OCI-LY3 (cell line): ENCODE results near the gene FIG4.
"Not testable (repeated sequence)": the region's sequence is repeated elsewhere in the genome, so short reads cannot be mapped to it uniquely, and the experiment has no call there.

Source experiments
- H2AFZ ChIP-seq: fragments of 200-600, 300-600 bp; shearing (Covaris generic); 2 replicates; pipeline ENCODE4 v1.6.0; 2014; ENCODE audit warnings: antibody characterized with exemption, low read depth, low read length
- H3K27ac ChIP-seq: fragments of 200-600, 300-600 bp; sonication (generic); 2 replicates; pipeline ENCODE4 v1.5.1; 2014; ENCODE audit warnings: mild to moderate bottlenecking, low read length, moderate library complexity, mixed read lengths
- H3K27me3 ChIP-seq: fragments of 200-600, 300-600 bp; sonication (generic); 2 replicates; pipeline ENCODE4 v1.6.1; 2014; ENCODE audit warnings: low read depth, low read length, mixed read lengths
- H3K36me3 ChIP-seq: fragments of 200-600, 300-600 bp; sonication (generic); replicated peaks from 2 replicates; pipeline ENCODE3; 2014; ENCODE audit warnings: low read depth, low read length, mixed read lengths
- H3K4me1 ChIP-seq: fragments of 300-600, 200-600 bp; sonication (generic); 2 replicates; pipeline ENCODE4 v1.6.1; 2014; ENCODE audit warnings: low read length, mixed read lengths
- H3K4me2 ChIP-seq: fragments of 200-600, 300-600 bp; sonication (generic); 2 replicates; pipeline ENCODE4 v1.6.1; 2014; ENCODE audit warnings: low read length, mixed read lengths
- H3K4me3 ChIP-seq: fragments of 300-600, 200-600 bp; sonication (generic); 2 replicates; pipeline ENCODE4 v1.5.1; 2014; ENCODE audit warnings: antibody characterized with exemption, mild to moderate bottlenecking, low read length, moderate library complexity
- H3K79me2 ChIP-seq: fragments of 300-600, 200-600 bp; shearing (Covaris generic); 2 replicates; pipeline ENCODE4 v1.6.1; 2014; ENCODE audit warnings: mild to moderate bottlenecking, low read length, mixed read lengths
- H3K9ac ChIP-seq: fragments of 300-600, 200-600 bp; shearing (Covaris generic); 2 replicates; pipeline ENCODE4 v1.6.0; 2014; ENCODE audit warnings: mild to moderate bottlenecking, low read length, moderate library complexity
- H3K9me3 ChIP-seq: fragments of 200-600, 300-600 bp; shearing (Covaris generic); 2 replicates; pipeline ENCODE4 v1.6.1; 2014; ENCODE audit warnings: low read length, mixed read lengths; ENCODE audit not compliant: insufficient read depth
- H4K20me1 ChIP-seq: fragments of 200-600, 300-600 bp; sonication (generic); 2 replicates; pipeline ENCODE4 v1.6.1; 2016; ENCODE audit warnings: low read length, mixed read lengths; ENCODE audit not compliant: insufficient read depth
- EZH2phosphoT487 ChIP-seq: fragments of 200-600 bp; shearing (Covaris generic); IDR thresholded peaks from 2 replicates; pipeline ENCODE4 v1.6.1; 2018; ENCODE audit warnings: antibody characterized with exemption, mixed run types, low read depth
- TF ChIP-seq, protein P1 (sequence below): fragments of 200-600, 300-600 bp; sonication (generic); IDR thresholded peaks from 2 replicates; pipeline ENCODE4 v1.5.1; 2014; ENCODE audit warnings: antibody characterized with exemption, low read length, low read depth

The FIG4 gene

DNA sequence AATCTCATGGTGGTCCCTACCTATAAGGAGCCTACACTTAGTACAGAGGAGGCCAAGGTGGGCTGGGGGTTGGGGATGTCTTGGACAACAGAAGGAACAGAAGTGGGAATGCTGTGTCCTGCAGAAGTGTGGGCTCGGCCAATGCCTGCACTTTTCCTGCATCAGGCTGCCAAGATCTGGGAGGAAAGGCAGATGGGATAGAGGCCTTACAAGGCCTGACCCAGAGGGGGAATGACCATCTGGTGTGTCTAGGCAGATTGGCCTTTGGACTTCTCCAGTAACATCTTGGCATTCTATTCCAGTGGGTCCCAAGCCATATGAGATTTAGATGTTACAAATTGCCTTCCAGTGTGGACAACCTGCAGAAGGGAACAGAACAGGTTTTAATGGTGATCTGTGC, 162.3 kb downstream of the FIG4 start:
- Histone ChIP-seq H3K4me3 (no peak overlapping the region), H3K4me1 (no peaks in the 10 kb centered on the region), H4K20me1 (no peaks in the 10 kb centered on the region), H3K4me2 (no peak overlapping the region), H3K79me2 (no peaks in the 10 kb centered on the region), H2AFZ (no peak overlapping the region), H3K27me3 (no peaks in the 10 kb centered on the region), H3K9me3 (no peaks in the 10 kb centered on the region), H3K9ac (no peak overlapping the region), H3K36me3 (no peaks in the 10 kb centered on the region), H3K27ac (no peak overlapping the region)
- TF ChIP-seq EZH2phosphoT487 = no peak
- TF ChIP-seq, protein P1, sequence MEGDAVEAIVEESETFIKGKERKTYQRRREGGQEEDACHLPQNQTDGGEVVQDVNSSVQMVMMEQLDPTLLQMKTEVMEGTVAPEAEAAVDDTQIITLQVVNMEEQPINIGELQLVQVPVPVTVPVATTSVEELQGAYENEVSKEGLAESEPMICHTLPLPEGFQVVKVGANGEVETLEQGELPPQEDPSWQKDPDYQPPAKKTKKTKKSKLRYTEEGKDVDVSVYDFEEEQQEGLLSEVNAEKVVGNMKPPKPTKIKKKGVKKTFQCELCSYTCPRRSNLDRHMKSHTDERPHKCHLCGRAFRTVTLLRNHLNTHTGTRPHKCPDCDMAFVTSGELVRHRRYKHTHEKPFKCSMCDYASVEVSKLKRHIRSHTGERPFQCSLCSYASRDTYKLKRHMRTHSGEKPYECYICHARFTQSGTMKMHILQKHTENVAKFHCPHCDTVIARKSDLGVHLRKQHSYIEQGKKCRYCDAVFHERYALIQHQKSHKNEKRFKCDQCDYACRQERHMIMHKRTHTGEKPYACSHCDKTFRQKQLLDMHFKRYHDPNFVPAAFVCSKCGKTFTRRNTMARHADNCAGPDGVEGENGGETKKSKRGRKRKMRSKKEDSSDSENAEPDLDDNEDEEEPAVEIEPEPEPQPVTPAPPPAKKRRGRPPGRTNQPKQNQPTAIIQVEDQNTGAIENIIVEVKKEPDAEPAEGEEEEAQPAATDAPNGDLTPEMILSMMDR = no peak

DNA sequence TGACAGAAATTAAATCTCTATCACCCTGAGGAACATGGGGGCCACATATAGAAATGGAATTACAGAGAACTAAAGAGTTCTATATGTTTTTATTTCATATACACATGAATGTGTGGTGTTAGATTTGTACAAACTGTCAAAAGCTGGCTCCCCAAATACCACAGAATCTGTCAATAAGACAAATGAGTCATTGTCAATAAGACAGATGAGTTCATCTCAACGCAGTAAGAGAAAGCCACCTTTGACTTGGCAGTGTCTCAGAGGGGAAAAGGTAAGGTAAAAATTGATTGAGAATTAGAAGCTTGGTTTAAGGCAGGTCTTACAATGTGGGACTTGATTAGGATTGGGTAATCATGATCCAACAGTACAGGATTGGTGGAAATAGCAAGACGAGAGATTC, 162.9 kb downstream of the FIG4 start:
- no peaks in the 10 kb centered on the region for H3K4me1 ChIP-seq
- H3K4me3 ChIP-seq = no peak overlapping the region
- H3K79me2 ChIP-seq = no peaks in the 10 kb centered on the region
- TF ChIP-seq EZH2phosphoT487 = no peak
- TF ChIP-seq, protein P1 = no peak
- H3K9me3 ChIP-seq = no peaks in the 10 kb centered on the region
- no peak overlapping the region for H3K4me2 ChIP-seq
- no peaks in the 10 kb centered on the region for H3K36me3 ChIP-seq
- no peak overlapping the region for H2AFZ ChIP-seq
- H4K20me1 ChIP-seq = no peaks in the 10 kb centered on the region
- no peak overlapping the region for H3K9ac ChIP-seq
- no peaks in the 10 kb centered on the region for H3K27me3 ChIP-seq
- H3K27ac ChIP-seq = no peak overlapping the region

DNA sequence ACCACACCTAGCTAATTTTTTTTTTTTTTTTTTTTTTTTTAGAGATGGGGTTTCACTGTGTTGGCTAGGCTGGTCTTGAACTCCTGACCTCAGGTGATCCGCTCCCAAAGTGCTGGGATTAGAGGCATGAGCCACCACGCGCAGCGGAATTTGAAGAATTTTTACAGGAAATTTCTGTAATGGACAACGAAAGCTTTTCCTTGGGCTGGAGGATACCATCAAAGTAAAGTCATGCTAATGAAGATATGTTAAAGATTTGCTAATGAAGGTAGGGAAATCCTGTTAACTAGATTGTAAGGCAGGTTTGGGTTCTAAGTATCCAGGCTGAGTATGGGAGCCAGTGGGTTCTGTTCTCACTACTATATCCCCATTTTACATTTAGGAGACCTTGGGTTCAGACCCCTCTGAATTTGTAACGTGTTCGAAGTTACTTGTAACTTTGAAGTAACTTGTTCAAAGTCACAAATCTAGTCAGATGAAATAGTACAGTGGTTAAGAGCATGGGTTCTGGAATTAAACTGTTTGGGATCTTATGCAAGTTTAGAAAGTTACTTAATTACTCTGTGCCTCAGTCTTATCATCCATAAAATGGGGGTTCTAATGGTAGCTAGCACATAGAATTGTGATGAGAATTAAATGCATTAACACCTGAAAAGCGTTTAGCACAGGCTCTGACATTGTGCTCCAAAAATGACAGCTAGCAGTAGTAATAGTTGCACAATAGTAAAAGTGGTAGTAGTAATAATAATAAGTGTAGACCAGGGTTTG, 163.6 kb downstream of the FIG4 start:
- H4K20me1 ChIP-seq = no peaks in the 10 kb centered on the region
- no peak overlapping the region for H3K9ac ChIP-seq
- H3K4me3 ChIP-seq = no peak overlapping the region
- no peaks in the 10 kb centered on the region for H3K9me3 ChIP-seq
- H2AFZ ChIP-seq = no peak overlapping the region
- H3K4me1 ChIP-seq = no peaks in the 10 kb centered on the region
- no peaks in the 10 kb centered on the region for H3K27me3 ChIP-seq
- no peaks in the 10 kb centered on the region for H3K36me3 ChIP-seq
- H3K4me2 ChIP-seq = no peak overlapping the region
- no peaks in the 10 kb centered on the region for H3K79me2 ChIP-seq
- no peak overlapping the region for H3K27ac ChIP-seq
- TF ChIP-seq, protein P1 = no peak
- no peak for TF ChIP-seq EZH2phosphoT487

DNA sequence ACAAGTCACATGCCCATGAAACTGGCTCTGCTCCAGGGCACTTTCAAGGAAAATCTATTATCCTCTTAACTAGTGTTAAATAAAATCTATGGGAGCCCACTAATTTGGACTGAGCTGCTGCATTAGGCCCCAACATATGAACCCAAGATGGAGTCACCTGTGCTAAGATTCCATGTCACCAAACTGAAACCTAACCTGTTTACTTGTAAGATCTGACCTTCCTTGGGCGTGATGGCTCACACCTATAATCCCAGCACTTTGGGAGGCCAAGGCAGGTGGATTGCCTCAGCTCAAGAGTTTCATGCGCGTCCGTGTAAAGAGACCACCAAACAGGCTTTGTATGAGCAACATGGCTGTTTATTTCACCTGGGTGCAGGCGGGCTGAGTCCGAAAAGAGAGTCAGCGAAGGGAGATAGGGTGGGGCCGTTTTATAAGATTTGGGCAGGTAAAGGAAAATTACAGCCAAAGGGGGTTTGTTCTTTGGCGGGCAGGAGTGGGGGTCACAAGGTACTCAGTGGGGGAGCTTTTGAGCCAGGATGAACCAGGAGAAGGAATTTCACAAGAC, 164.5 kb downstream of the FIG4 start:
- not testable (repeated sequence) for H3K36me3 ChIP-seq, H3K27me3 ChIP-seq, H2AFZ ChIP-seq, H3K9me3 ChIP-seq, H3K4me3 ChIP-seq, H3K4me2 ChIP-seq, H3K4me1 ChIP-seq, H3K79me2 ChIP-seq, H4K20me1 ChIP-seq, H3K27ac ChIP-seq, H3K9ac ChIP-seq
